Ovary (tissue), 3 donors: ENCODE results near the gene ARRDC3.

Experiments
- EP300 ChIP-seq: sonication (generic); formaldehyde crosslinking; IDR thresholded peaks from one replicate; pipeline ENCODE4 v1.6.1; 2017; ENCODE audit warnings: antibody characterized with exemption
- POLR2A ChIP-seq: fragments of 450-650 bp; IDR thresholded peaks from one replicate; pipeline ENCODE4 v1.6.1; 2017; ENCODE audit warnings: antibody characterized with exemption, mild to moderate bottlenecking, moderate library complexity
- TF ChIP-seq, protein P1 (sequence below), 3 donors: fragments of 450-650 bp in 2 of 3; fragments of 200-600 bp in 1 of 3; IDR thresholded peaks; one replicate each; pipeline versions ENCODE4 v1.5.1 to v1.8.0; 2016 to 2022; ENCODE audit warnings: antibody characterized with exemption in 3 of 3, mild to moderate bottlenecking in 1 of 3
- donor health status: DM: no; HTN: no; CAD: no.

- TF ChIP-seq, protein P1, sequence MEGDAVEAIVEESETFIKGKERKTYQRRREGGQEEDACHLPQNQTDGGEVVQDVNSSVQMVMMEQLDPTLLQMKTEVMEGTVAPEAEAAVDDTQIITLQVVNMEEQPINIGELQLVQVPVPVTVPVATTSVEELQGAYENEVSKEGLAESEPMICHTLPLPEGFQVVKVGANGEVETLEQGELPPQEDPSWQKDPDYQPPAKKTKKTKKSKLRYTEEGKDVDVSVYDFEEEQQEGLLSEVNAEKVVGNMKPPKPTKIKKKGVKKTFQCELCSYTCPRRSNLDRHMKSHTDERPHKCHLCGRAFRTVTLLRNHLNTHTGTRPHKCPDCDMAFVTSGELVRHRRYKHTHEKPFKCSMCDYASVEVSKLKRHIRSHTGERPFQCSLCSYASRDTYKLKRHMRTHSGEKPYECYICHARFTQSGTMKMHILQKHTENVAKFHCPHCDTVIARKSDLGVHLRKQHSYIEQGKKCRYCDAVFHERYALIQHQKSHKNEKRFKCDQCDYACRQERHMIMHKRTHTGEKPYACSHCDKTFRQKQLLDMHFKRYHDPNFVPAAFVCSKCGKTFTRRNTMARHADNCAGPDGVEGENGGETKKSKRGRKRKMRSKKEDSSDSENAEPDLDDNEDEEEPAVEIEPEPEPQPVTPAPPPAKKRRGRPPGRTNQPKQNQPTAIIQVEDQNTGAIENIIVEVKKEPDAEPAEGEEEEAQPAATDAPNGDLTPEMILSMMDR (IDR thresholded peaks at IDR 0.05), result no peak
- no peak for TF ChIP-seq POLR2A
- no peak for TF ChIP-seq EP300
Measured at GRCh38 chr5:91357806-91358205, 25.3 kb downstream of the ARRDC3 start.
